ENCODE data around the gene YDJC. TPM values are rescaled to one million over a fixed set of nuclear protein-coding genes. Genes with fewer than 3 reads are reported as not detected.
"Not testable (repeated sequence)": the region's sequence is repeated elsewhere in the genome, so short reads cannot be mapped to it uniquely, and the experiment has no call there.

Gene YDJC
- total RNA-seq, 1 experiment from 2014 or later: 57.9 TPM

DNA sequence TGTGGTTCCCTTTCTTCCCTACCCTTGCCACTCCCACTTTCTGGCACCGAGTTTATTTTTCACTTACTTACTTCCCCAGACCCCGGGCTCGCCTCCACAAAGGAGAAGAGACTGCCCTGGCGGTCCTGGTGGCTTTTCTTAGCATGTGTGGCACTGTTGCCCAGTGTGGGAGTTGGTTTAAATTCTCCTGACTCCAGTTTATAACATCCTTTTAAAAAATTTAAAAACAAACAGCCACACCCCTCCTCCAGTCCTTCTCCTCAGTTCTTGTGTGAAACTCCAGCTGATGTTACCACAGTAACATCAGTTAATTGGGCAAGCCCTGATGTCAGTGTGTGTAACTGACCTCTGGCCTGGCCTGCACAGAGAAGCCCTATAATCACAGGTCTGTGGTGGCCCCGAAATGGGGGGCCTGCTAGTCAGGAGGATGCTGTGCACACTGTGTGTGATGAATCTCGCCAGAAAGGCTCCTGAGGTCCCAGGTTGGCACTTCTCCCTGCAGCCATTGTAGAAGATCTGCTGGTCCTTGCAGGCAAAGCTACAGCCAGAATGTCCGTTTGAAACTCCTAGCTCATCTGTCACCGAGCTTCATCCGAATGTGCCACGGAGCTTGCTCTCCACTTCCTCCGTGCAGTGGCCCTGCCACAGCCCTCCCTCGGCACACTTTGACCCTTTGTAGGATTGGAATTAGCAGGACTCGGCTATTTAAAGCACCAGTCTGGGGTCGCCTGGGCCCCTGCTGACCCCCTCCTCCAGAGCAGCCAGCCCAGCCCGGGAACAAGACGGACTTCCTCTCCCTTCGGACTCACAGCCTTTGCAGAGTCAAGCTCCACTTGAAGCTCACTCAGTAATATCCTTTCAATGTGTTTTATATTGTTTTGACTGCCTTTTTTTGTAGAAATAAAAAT, 7.6 kb downstream of the YDJC start:
- intact Hi-C loops (cut with micrococcal nuclease; ENCODE audit: unreplicated experiment): no loop called here
- H3K27me3 Mint-ChIP-seq (ENCODE audit: unreplicated experiment): no peaks in the 10 kb centered on the region
- no peak for DNase-seq
- TSS peak; percentile 48 for BruUV-seq (replicated peaks)
- CTCF ChIA-PET: no interaction called here
- peaks cover 91% of the 10 kb centered on the region for H3K36me3 Mint-ChIP-seq (ENCODE audit: insufficient read depth, unreplicated experiment)
- H3K9me3 Mint-ChIP-seq (ENCODE audit: low read depth, unreplicated experiment): no peaks in the 10 kb centered on the region
- no peak for TF ChIP-seq CTCF (IDR thresholded peaks at IDR 0.05; ENCODE audit: unreplicated experiment)
- H3K4me1 Mint-ChIP-seq (ENCODE audit: low read depth, unreplicated experiment): peaks cover 13% of the 10 kb centered on the region
- no peak overlapping the region for H3K4me3 Mint-ChIP-seq (ENCODE audit: low read depth, unreplicated experiment)
- peak overlapping the region; percentile 5 for H3K27ac Mint-ChIP-seq (ENCODE audit: unreplicated experiment)

GRCh38 chr22:21621025-21621424, 8.8 kb downstream of the YDJC start:
- intact Hi-C loops (cut with micrococcal nuclease; ENCODE audit: unreplicated experiment): no loop called here
- Mint-ChIP-seq H3K4me1 (ENCODE audit: low read depth, unreplicated experiment) (peaks cover 13% of the 10 kb centered on the region), H3K27ac (ENCODE audit: unreplicated experiment) (no peak overlapping the region), H3K36me3 (ENCODE audit: insufficient read depth, unreplicated experiment) (peaks cover 94% of the 10 kb centered on the region), H3K9me3 (ENCODE audit: low read depth, unreplicated experiment) (no peaks in the 10 kb centered on the region), H3K27me3 (ENCODE audit: unreplicated experiment) (no peaks in the 10 kb centered on the region), H3K4me3 (ENCODE audit: low read depth, unreplicated experiment) (no peak overlapping the region)
- DNase-seq: no peak
- no peak for TF ChIP-seq CTCF (IDR thresholded peaks at IDR 0.05; ENCODE audit: unreplicated experiment)
- CTCF ChIA-PET: interaction anchor here (1.6 kb wide), 1 partner anchor 41 kb away, joined by 3 read pairs; no protein-coding TSS in a partner anchor
- no TSS peak for BruUV-seq (replicated peaks)

DNA sequence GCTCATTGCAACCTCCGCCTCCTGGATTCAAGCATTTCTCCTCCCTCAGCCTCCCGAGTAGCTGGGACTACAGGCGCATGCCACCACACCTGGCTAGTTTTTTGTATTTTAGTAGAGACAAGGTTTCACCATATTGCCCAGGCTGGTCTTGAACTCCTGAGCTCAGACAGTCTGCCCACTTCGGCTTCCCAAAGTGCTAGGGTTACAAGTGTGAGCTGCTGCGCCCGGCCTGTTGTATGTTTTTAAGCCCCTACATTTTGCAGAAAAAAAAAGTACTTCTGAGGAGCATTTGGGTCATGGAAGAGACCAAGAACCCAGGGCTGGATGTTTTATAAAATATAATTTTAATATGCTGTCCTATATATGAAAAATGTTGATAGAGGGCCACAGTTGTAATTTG, 12.5 kb downstream of the YDJC start:
- not testable (repeated sequence) for H3K4me3 Mint-ChIP-seq (ENCODE audit: low read depth, unreplicated experiment); H3K4me1 Mint-ChIP-seq (ENCODE audit: low read depth, unreplicated experiment)
- CTCF ChIA-PET: interaction anchor here (1.6 kb wide), 1 partner anchor 24 kb away, joined by 4 read pairs; no protein-coding TSS in a partner anchor

GRCh38 chr22:21615731-21616130, 14.1 kb downstream of the YDJC start:
- no peak overlapping the region for H3K4me3 Mint-ChIP-seq (ENCODE audit: low read depth, unreplicated experiment)
- intact Hi-C loops (cut with micrococcal nuclease; ENCODE audit: unreplicated experiment): no loop called here
- DNase-seq: no peak
- CTCF ChIA-PET: no interaction called here
- H3K27me3 Mint-ChIP-seq (ENCODE audit: unreplicated experiment): no peaks in the 10 kb centered on the region
- TF ChIP-seq CTCF (IDR thresholded peaks at IDR 0.05; ENCODE audit: unreplicated experiment): no peak
- H3K4me1 Mint-ChIP-seq (ENCODE audit: low read depth, unreplicated experiment): no peaks in the 10 kb centered on the region
- BruUV-seq (replicated peaks): no TSS peak
- no peak overlapping the region for H3K27ac Mint-ChIP-seq (ENCODE audit: unreplicated experiment)
- H3K36me3 Mint-ChIP-seq (ENCODE audit: insufficient read depth, unreplicated experiment): peaks cover 90% of the 10 kb centered on the region
- H3K9me3 Mint-ChIP-seq (ENCODE audit: low read depth, unreplicated experiment): no peaks in the 10 kb centered on the region

More for the DNA sequence above, 12.5 kb downstream of the YDJC start:
- peaks cover 98% of the 10 kb centered on the region for H3K36me3 Mint-ChIP-seq (ENCODE audit: insufficient read depth, unreplicated experiment)
- BruUV-seq (replicated peaks); DNase-seq; H3K27ac Mint-ChIP-seq (ENCODE audit: unreplicated experiment); intact Hi-C loops (cut with micrococcal nuclease; ENCODE audit: unreplicated experiment); H3K27me3 Mint-ChIP-seq (ENCODE audit: unreplicated experiment); H3K9me3 Mint-ChIP-seq (ENCODE audit: low read depth, unreplicated experiment): not testable (repeated sequence)

Data from Calu3 (cell line).